ENCODE results near the gene VAMP3.
A peak's percentile ranks its signal among the peaks of the same experiment; 100 is the strongest.
"Not testable (repeated sequence)": the region's sequence is repeated elsewhere in the genome, so short reads cannot be mapped to it uniquely, and the experiment has no call there.

Gene VAMP3

DNA sequence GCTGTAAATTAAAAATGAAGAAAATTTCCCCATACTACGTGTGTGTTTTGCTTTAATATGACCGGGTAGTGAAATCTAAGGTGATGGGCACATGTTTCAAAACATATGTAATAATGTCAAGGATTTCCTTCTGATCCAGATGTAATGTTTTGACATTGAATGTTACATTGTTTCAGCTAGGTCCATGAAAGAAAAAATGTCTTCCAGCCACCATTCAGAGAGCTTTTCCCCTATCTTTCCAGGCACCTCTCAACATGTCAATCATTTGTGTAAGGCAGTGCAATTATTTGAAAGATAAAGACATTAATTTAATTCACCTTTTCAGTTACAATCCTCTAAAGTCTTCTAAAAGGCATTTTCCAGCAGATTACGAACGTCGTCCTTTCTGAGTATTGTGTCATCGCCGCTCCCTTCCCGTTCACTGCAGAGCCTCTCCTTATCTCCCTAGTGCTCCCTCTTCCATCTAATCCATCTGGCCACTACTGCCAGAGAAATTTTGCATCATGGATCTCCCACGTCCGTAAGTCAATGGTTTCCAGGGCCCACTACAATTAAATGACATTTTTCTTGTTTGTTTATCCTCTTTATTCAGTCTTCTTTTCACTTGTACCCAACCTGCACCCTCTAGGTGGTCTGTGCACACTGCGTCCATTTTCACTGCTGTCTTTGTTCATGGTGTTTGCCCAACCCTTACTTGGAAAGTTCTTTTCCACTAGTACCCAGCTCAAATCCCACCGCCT lies 1.3 kb upstream of the VAMP3 start:
- DNase-seq = no peak

DNA sequence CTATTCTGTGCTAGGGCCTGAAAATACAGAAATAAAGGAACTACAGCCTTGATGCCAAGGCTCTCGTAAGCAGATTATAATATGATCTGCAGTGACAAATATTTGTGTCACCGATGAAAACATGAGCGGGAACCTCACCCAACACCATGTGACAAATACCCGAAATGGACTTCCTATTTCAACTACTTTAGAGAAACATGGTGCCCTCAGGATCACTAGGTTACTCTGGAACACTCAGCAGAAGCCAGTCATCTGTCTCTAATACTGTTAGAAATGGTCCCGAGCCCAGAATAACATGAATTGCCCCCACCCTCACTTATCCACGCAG lies 463 bp upstream of the VAMP3 start:
- no peak for DNase-seq

DNA sequence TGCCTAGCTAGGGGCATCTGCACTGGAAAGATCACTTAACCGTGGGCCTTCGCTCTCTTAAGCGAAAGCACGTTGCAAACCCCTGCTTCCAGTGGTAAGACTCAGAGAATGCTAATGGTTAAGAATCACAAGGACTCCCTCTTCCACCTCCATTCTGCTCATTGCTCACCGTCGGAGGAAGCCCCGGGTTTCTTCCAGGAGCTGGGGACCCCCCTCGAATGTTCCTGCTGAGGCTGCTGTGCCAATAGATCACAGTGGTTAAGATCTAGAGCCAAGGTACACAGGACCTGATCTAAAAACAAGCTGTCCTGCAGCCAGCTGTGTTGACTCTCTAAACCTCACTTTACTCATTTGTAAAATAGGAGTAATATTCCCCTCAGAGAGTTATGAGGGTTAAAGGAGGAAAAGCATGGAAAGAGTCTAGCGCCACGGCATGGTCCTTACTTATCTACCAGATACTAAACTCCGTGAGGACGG lies 765 bp downstream of the VAMP3 start:
- no peak for DNase-seq

DNA sequence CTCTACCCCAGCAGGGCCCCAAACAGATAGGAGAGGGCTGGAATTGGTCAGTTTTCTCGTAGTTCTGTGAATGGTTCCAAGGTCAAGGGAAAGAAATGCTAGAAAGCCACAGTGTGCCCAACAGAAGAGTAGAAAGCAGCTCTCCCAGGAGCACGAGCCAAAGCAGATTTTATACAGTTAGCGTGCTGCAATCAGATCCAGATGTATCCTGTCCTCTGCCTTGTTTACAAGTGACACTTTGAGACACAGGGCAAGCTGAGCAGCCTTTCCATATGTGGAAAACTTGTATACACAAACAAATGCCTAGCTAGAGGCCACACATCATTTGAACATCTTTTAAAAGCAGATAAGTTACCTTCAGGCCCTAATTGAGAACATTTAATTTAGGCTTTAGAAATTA lies 6.5 kb downstream of the VAMP3 start:
- no peak for DNase-seq

DNA sequence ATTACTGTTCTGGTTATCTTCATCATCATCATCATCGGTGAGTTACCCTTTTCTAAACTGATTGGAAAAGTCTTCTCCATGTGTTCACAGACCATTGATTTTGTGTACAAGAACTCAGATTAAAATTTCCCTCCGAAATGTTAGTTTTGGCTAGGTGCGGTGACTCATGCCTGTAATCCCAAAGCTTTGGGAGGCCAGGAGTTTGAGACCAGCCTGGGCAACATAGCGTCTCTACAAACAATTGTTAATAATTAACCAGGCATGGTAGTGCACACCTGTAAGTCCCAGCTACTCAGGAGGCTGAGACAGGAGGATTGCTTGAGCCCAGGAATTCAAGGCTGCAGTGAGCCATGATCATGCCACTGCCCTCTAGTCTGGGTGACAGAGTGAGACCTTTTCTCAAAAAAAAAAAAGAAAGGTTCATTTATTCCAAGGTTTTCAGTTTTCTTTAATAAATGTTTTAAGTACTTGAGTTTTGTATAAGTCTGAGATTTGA lies 7.1 kb downstream of the VAMP3 start:
- DNase-seq = no peak

DNA sequence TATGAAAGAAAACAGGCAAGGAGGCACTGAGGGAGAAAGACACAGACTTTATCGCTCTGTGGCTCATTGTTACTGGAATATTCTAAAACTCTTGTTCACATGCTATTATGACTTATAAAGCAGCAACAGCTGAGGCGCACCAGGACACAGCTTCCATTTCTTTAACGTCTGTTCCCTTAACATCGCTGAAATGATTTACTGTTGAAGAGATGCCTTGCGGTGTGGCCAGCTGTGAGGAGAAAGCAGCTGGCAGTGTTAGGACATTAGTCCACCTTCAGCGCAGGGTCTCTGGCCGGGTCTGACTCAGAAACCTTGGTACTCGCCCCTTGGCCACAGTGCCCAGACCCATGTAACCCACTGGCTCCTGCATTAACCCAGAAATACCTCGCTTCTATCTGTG lies 9.9 kb downstream of the VAMP3 start:
- DNase-seq = no peak

DNA sequence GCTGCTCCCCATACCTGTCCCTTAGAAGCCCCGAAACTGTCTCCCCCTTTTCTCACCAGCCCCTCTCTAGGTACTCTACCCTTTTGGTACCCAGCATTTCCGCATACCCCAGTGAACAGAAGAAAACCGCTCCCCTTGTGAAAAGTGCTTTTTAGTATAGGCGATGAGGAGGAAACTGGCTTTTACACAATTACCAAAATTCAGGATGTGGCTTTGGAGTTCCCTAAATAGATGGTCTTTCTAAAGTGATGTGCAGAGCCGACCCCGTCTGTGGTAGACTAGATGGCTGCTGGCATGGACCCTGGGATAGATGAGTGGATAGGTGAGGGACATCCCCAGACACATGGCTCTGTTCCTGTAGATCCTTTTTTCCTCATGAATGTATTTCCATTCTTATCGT lies 10.4 kb downstream of the VAMP3 start:
- DNase-seq = no peak

DNA sequence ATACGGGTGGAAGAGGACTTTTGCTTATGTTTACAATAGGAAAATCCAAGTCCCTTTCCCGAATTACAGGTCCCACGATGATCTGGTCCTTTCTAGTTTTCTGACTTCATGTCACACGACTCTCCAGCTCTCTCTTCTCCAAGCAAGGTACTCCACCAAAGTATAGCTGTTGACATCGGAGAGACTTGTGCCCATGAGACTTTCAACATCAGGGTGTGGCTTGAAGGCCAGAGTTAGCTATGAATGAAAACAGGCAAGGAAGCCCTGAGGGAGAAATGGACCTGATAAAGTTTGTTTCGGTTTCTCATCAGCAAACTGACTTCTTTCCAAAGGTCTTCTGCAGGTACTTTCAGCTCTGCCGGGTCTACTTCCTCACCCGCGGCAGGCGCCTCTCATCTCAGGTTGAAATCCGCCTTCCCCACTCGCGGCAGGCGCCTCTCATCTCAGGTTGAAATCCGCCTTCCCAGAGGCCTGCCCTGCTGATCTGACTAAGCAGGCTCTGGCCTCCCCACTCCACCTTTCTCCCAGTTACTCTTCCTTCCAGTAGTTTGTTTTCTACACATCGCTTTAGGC lies 10.9 kb downstream of the VAMP3 start:
- DNase-seq = no peak

DNA sequence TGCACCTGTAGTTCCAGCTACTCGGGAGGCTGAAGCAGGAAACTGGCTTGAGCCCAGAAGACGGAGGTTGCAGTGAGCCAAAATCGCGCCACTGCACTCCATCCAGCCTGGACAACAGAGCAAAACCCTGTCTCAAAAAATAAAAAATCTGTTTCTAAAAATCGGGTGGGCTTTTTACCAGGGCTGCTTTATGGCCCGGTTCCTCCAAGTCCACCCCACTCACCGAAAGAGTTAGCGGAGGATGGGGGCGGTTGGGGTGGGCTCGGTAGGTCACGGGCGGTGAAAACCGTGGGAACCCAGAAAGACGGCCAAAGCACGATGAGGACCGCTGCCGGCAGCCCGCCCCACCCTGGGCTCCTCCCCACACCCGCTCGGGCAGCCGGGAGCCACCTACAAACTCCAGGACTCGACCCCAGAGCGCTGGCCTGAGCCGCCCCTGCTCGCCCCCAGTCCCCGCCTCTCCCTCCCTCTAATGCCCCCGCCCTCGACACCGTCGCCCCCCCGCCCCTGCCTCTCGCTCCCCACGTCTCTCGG lies 12.1 kb downstream of the VAMP3 start:
- peak; percentile 78 for DNase-seq

DNA sequence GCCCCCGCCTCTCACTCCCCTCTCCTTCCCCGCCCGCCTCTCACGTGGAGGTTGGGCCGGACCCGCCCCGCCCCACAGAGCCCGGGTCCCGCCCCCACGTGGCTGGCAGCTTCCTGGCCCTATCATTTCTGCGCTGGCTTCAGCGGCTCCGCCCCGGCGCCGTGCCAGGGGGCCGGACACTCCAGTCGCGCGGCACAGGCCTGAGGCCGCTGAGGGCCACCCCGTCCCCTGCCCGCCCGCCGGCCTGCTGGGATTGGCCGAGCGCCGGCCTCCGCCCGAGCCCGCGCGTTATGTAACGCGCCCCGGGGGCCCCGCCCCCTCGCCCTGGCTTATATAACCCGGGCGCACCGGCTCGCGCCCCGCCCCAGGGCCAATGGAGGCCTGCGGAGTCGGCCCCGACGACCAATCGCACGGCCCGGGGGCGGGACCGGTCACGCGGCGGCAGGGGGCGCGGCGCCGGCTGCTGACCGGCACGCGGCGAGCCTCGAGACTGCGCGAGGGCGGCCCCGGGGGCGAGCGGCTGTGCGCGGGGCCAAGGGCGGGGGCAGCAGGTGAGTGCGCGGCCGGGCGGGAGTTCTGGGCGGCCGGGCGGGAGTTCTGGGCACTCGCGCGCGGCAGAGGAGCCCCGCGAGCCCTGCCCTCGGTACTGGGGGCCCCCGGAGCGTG lies 12.9 kb downstream of the VAMP3 start, which contains the start of gene PER3:
TSS of gene PER3 (plus strand) at position 466 of the 666 bp plus-strand sequence. CDS start 587 bp downstream, outside the sequence.
- peak; percentile 97 for DNase-seq

DNA sequence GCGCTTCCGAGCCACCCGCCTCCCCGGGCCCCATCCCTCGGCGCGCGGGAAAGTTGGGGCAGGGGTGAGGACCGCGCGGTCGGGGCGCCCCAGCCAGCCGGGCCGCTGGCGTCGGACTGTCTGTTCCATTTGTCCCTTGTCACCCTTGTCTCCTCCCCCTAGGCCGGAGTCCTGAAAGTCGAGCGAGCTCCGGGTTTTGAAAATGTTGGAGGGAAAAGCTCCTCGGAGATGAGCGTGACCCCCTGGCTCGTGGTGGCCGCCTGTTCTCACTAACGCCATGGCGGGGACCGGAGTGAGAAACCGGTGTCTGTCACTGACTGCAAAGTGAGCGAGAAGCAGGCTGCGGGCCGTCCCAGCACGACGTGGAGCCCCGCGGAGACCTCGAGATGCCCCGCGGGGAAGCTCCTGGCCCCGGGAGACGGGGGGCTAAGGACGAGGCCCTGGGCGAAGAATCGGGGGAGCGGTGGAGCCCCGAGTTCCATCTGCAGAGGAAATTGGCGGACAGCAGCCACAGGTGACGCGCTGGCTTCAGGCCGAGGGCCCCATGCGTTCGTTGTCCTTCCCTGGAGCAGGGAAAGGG lies 13.5 kb downstream of the VAMP3 start:
- DNase-seq = no peak

DNA sequence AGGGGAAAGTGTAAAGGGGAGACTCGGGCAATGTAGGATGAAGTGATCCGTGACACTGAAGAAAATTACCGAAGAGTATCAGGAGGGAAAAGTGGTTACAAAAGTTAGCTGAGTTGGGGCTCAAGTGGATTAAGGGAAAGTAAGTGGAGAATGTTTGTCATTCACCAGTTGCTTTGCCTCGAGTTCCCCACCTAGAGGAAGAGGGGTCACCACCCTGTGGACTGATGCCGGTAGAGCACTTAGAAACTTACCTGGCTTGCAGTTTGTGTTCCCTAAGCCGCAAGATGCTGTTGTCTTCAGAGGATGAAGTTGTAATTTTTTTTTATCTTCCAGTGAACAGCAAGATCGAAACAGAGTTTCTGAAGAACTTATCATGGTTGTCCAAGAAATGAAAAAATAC lies 14.0 kb downstream of the VAMP3 start:
- no peak for DNase-seq

DNA sequence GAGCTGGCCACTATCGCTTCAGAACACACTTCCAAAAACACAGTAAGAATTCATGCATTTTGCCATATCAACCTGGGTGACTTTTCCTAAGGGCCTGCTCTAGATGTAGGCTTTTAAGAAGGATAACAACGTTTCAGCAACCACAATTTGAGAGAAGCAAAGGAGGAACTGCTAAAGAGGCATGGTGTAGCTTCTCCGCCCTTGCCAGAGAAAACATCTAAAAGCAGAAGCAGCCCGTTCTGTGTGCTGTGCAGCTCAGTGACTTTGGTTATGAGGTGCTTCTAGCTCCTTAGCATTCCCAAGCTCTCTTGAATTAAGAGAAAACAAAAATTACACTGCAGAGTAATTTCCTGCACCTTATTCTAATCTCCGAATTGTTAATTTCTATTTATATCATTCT lies 15.7 kb downstream of the VAMP3 start:
- DNase-seq = no peak

DNA sequence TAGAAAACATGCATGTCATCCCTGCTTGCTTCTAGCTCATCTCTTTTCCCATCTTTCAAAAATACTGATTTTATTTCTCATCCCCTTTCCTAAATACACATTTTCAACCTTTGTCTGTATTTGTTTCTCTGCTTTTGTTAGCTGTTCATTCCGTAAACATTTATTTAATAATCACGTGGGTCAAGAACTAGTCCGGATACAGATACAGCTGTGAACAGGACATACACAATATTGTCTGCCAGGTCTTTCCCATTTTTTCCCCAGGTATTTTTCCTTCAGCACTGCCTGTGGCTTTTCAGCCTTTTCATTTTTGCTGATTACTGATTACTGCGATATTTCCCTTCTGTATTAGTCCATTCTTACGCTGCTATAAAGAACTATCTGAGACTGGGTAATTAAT lies 18.7 kb downstream of the VAMP3 start:
- no peak for DNase-seq

DNA sequence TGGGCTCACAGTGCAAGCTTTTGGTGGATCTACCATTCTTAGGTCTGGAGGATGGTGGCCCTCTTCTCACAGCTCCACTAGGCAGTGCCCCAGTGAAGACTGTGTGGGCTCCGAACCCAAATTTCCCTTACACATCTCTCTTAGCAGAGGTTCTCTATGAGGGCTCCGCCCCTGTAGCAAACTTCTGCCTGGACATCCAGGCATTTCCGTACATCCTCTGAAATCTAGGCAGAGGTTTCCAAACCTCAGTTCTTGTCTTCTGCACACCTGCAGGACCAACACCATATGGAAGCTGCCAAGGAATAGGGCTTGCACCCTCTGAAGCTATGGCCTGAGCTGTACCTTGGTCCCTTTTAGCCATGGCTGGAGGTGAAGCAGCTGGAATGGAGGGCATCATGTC lies 19.9 kb downstream of the VAMP3 start:
- not testable (repeated sequence) for DNase-seq

DNA sequence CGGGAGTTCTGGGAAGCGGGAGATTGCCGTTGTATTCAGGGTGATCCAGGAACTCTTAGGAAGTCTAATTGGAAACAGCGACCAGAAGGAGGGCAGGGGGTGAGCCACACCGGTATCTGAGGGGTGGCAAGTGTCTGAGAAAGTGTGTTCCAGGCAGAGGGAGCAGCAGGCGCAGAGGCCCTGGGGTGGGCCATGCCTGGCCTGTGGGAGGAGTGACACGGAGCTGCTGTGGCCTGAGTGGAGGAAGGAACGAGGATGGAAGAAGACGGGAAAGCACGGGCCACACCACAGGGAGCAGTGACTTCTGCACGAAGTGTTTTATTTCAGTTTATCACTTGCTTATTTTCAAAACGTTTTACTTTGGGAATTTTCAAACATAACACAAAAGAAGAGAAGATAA lies 24.3 kb downstream of the VAMP3 start:
- no peak for DNase-seq

DNA sequence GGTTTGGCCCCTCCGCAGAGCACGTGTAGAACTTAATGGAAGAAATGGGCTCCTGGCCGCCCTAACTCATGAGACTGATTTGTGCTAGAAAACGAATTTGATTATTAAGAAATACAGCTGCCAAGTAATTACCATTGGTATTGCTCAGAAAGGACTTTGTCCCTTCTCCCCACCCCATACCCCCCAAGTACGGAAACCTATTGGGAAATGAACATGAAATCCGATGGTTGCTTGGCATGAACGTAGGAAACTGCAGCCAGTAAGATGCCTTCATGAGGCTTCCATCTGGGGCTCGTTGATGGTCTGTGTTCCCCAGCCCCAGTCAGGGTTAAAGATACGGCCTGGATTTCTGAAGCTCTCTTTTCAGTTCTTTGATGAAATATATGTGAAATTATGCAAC lies 34.4 kb downstream of the VAMP3 start:
- no peak for DNase-seq

DNA sequence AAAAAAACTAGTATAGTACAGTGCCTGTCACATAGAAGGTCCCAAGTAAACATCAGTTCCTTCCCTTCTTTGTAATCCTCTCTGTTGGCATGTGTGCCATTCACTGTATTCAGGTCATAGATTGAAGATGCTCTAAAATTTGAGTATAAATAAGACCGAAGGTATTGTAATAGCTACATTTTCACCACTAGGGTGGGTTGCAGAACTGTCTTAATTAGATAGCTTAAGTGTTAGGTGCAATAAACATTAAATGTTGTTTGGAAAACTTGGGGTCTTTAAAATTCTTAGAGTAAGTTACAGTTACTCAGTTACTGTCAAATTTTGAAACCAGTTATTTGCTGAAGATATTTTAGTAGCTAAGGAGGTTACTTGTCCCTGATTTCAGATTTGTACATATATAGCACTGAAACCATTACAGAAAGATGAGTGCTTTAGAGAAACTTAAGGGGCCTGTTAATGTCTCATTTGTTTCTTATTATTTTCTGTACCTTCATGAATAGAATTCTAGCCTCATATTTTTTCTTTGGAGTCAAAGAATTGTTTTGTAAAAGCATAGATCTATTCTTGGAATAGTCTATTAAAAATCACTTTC lies 37.3 kb downstream of the VAMP3 start:
- DNase-seq = peak; percentile 31

DNA sequence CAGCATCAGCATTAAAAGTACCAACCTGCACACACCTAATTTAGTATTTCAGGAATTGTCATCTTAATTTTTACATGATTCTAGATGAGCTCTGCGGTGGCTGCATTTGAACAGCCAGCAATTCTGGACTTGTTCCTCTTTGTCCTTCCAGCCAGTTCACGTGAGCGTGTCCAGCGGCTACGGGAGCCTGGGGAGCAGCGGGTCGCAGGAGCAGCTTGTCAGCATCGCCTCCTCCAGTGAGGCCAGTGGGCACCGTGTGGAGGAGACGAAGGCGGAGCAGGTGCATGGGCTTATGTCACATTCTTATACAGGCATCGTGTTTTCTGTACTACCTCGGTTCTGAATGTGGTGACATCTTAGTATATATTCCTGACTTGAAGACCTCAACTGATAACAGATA lies 38.6 kb downstream of the VAMP3 start:
- no peak for DNase-seq

DNA sequence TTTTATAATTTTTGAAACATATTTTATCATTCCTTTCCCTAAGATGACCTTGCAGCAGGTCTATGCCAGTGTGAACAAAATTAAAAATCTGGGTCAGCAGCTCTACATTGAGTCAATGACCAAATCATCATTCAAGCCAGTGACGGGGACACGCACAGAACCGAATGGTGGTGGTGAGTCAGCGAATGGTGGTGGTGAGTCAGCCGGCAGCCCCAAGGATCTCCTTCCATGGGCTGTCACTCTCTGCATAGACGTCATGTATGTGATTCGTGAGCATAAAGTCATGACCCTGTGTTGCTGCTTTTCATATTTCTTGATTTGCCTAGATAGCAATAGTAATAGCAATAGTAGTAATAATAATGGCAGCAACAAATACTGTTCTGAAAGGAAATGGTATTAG lies 39.3 kb downstream of the VAMP3 start:
- peak; percentile 94 for DNase-seq

DNA sequence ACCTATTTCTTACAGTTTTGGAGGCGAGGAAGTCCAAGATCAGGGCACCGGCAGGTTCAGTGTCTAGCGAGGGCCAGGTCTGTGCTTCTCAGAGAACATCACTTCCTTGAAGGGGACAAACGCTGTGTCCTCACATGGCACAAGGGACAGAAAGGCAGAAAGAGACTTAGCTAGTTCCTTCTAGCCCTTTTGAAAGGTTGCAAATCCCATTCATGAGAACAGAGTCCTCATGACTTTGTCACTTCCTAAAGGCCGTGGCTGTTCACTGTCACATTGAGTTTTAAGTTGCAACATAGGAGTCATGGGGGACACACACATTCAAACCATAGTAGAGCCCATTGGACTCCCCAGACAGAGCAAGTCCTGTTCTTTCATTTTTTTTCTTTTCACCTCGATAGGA lies 40.4 kb downstream of the VAMP3 start:
- no peak for DNase-seq

DNA sequence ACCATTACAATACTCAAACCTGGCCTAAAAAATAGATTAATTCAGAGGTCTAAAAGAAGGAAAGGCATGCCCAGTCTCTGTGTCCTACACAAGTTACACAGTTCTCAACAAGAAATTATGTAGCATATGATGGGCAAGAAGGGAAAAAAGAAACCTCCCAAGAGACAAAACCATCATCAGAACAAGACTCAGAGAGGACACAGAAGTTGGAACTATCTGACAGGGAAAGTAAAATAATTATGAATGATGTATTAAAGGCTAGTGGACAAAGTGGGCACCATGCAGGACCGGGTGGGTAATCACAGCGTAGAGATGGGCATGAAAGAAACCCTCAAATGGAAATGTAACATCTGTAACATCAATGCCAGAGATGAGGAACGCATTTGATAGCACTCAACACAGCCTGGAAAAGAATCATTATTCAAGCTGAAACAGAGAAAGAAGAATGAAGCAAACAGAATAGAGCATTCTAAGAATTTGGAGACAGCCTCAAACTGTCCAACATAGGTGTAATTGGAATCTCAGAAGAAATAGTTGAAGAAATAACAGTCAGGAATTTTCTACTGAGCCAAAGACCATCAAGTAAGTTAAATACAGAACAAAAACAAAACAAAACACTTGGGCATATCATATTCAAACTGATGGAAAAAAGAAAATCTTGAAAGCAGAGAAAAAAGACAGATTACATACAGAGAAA lies 42.7 kb downstream of the VAMP3 start:
- no peak for DNase-seq

DNA sequence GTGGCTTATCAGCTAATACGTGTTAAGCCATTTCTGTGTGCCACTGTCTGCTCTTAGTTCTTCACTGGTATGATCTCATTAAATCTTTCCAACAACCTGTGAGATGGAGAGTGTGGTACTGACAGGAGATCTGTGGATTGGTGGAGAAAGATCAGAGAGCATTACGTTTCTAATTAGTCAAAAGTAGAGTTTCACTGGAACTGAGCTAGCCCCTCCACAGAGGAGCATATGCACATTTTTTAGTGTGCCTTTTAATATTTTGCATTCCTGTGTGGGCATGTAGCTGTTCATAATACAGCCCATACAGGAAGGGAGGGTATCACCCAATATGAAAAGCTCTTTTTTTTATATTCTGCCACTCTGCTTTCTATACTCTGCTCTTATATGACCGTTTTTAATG lies 50.2 kb downstream of the VAMP3 start:
- no peak for DNase-seq
